ENCODE measurements around the gene SIRT3.
A peak's percentile ranks its signal among the peaks of the same experiment; 100 is the strongest.

SIRT3 gene

DNA sequence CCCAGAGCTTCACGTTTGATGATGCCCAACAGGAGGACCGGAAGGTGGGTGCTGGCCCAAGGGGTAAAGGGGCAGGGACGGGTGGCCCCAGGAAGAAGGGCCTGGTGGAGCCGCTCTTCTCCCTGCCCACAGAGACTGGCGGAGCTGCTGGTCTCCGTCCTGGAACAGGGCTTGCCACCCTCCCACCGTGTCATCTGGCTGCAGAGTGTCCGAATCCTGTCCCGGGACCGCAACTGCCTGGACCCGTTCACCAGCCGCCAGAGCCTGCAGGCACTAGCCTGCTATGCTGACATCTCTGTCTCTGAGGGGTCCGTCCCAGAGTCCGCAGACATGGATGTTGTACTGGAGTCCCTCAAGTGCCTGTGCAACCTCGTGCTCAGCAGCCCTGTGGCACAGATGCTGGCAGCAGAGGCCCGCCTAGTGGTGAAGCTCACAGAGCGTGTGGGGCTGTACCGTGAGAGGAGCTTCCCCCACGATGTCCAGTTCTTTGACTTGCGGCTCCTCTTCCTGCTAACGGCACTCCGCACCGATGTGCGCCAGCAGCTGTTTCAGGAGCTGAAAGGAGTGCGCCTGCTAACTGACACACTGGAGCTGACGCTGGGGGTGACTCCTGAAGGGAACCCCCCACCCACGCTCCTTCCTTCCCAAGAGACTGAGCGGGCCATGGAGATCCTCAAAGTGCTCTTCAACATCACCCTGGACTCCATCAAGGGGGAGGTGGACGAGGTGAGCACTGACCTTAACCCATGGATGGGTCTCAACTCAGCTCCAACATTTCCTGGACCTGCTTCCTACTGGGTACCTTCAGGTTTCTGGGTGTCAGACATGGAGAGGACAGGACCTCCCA is 26.6 kb downstream of the SIRT3 start:
- peak overlapping the region; percentile 93 for H3K4me3 ChIP-seq (replicated peaks; ENCODE audit: low read depth, low read length)
- TF ChIP-seq, protein P1, sequence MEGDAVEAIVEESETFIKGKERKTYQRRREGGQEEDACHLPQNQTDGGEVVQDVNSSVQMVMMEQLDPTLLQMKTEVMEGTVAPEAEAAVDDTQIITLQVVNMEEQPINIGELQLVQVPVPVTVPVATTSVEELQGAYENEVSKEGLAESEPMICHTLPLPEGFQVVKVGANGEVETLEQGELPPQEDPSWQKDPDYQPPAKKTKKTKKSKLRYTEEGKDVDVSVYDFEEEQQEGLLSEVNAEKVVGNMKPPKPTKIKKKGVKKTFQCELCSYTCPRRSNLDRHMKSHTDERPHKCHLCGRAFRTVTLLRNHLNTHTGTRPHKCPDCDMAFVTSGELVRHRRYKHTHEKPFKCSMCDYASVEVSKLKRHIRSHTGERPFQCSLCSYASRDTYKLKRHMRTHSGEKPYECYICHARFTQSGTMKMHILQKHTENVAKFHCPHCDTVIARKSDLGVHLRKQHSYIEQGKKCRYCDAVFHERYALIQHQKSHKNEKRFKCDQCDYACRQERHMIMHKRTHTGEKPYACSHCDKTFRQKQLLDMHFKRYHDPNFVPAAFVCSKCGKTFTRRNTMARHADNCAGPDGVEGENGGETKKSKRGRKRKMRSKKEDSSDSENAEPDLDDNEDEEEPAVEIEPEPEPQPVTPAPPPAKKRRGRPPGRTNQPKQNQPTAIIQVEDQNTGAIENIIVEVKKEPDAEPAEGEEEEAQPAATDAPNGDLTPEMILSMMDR (IDR thresholded peaks at IDR 0.05; ENCODE audit: low read length, missing control alignments), result no peak
- DNase-seq (ENCODE audit: low read depth), result no peak

DNA sequence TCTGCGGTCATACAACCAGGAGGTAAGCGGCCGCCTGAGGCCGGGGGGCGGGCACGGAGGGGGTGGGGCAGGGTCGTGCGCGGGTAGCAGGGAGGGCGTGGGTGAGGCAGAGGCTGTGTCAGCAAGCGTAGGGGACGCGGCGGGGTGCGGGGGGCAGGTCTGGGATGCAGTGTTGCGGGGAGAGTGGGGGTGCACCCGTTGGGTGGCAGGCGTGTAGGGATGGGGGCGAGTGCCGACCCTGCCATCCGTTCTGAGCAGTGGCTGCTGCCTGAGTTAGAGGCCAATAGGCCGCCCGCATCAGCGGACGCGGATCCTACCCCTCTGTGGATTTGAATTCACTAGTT is 27.3 kb downstream of the SIRT3 start:
- TF ChIP-seq, protein P1 (IDR thresholded peaks at IDR 0.05; ENCODE audit: low read length, missing control alignments), result no peak
- peak overlapping the region; percentile 93 for H3K4me3 ChIP-seq (replicated peaks; ENCODE audit: low read depth, low read length)
- no peak for DNase-seq (ENCODE audit: low read depth)

DNA sequence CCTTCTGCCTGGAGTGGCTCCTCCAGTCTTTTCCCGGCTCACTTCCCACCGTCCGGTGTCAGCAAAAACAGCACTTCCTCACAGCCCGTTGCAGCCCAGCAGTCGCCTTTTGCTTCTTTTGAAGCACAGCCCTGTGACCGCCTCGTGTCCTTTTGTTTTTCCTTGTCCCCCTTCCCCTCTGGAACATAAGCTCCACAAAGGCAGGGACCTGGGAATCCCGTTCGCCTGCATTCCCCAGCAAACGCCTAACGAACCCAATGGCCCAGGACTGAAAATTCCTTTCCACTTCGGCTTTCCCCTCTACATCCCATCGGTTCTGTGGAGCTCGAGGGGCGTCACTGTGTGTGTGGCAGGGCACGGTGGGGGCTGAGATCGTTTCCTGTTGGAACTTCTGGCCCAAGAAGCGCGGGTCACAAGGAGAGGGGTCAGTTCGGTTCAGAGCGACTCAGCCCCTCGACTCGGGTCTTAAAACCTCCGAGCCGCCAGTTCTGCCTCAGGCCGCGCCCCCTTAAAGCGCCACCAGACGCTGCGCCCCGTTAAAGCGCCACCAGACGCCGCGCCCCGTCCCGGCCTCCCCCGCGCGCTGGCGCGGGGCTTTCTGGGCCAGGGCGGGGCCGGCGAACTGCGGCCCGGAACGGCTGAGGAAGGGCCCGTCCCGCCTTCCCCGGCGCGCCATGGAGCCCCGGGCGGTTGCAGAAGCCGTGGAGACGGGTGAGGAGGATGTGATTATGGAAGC is 27.8 kb downstream of the SIRT3 start:
- peak overlapping the region; percentile 93 for H3K4me3 ChIP-seq (replicated peaks; ENCODE audit: low read depth, low read length)
- TF ChIP-seq, protein P1 (IDR thresholded peaks at IDR 0.05; ENCODE audit: low read length, missing control alignments), result no peak
- peak; percentile 71 for DNase-seq (ENCODE audit: low read depth)

DNA sequence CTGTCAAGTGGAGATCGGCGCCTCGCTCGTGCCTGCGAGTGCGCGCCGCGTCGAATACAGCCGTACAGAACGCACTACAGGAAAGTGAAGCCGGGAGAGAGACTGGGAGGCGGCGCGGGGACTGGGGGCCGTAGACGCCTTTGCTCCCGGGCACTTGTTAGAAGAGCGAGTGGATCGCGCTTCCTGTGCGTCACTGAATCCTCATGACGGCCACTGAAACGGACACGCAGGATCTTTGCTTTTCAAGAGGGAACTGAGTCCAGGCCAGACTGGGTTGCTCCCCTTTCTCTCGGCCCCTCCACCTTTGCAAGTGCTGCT is 28.3 kb downstream of the SIRT3 start:
- peak; percentile 74 for DNase-seq (ENCODE audit: low read depth)
- peak overlapping the region; percentile 93 for H3K4me3 ChIP-seq (replicated peaks; ENCODE audit: low read depth, low read length)
- TF ChIP-seq, protein P1 (IDR thresholded peaks at IDR 0.05; ENCODE audit: low read length, missing control alignments), result no peak

DNA sequence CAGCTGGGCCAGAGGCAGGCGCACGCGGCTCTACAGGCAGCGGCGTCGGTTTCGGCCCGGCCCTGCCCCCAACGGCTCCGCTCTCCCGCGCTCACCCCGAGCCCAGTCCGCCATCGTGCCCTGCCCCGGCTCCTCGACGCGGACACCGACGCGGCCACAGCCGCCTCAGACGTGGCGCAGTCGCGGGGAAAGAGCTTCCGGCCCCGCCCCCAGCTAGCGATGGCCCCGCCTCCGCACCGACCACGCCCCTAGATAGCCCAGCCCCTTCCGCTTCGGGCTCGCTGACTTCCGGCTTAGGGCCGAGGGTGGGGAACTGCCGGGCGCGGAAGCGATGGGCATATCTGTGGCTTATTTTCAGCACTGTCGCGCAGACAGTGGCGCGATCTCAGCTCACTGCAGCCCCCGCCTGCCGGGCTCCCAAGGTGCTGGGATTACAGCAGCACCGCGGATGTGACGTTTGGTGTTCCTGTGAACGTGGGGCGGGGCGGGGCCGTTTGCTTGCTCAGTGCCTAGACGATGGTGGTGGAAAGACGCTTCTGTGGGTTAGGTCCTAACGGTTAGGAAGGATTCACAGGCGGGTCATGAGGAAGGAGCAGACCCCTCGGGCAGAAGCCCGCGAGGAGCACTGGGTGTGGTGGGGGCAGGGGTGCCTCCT is 28.8 kb downstream of the SIRT3 start, which contains the start of the genes BET1L and RIC8A:
Gene BET1L (minus strand): TSS at position 192 of the 655 bp plus-strand sequence. CDS start 78 bp downstream, at position 114.
Gene RIC8A (plus strand): TSS at position 501 of the 655 bp plus-strand sequence. CDS start 1,147 bp downstream, outside the sequence.
- TF ChIP-seq, protein P1 (IDR thresholded peaks at IDR 0.05; ENCODE audit: low read length, missing control alignments), result no peak
- DNase-seq (ENCODE audit: low read depth), result peak; percentile 98
- H3K4me3 ChIP-seq (replicated peaks; ENCODE audit: low read depth, low read length), result peak within 1 kb of the TSS; percentile 93

DNA sequence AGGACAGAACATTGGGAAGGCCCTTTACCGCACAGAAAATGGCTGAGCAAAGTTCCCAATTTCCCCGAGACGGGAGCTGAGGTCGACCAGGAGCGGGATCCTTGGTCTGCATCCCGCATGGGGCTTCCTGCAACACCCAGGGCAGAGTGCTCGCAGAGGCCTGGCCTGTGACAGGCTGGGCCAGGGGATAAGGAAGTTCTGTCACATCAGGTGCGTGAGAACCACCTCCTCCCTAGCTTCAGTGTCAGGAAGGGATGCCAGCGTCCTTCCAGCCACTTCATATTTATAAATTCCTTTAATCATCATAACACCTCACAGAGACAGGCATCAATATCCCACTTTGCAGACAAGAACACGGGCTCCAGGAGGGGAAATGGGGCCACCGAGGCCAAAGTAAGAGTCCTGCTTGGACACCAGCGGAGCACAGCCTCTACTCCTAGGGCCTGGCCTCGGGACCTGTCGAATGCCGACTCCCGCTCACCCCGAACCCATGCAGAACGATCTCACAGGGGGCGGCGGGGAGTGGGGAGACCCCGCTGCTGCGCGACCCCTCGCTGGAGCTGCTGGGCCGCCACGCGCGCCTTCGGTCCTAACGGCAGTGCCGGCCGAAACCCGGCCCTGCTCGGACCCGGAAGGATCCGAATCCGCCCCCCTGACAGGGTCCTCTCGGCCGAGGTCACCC is 29.5 kb downstream of the SIRT3 start:
- no peak for DNase-seq (ENCODE audit: low read depth)
- TF ChIP-seq, protein P1 (IDR thresholded peaks at IDR 0.05; ENCODE audit: low read length, missing control alignments), result no peak

More for the DNA sequence above, 29.5 kb downstream of the SIRT3 start:
- H3K4me3 ChIP-seq (replicated peaks; ENCODE audit: low read depth, low read length), result peak overlapping the region; percentile 93
